HCT116 (cell line): ENCODE results near the gene SCFD2.

Source experiments
- ATF3 ChIP-seq: IDR thresholded peaks from 2 replicates; pipeline ENCODE4 v1.6.1; 2012
- CEBPB ChIP-seq: IDR thresholded peaks from 2 replicates; pipeline ENCODE4 v1.6.1; 2012; ENCODE audit warnings: low read depth
- CTCF ChIP-seq, 3 experiments: fragments of 200-600 bp in 1 of 3; sonication (generic) in 1 of 3; IDR thresholded peaks in 2 of 3; conservative IDR thresholded peaks in 1 of 3; 2 replicates each; pipeline ENCODE4 v1.5.1; 2012 to 2017; ENCODE audit warnings: low read depth in 2 of 3, low read length in 2 of 3, antibody characterized with exemption in 1 of 3, borderline replicate concordance in 1 of 3, control low read depth in 1 of 3, mild to moderate bottlenecking in 1 of 3, mixed read lengths in 1 of 3, mixed run types in 1 of 3, moderate library complexity in 1 of 3; ENCODE audit not compliant: insufficient read depth in 1 of 3
- EGR1 ChIP-seq: IDR thresholded peaks from 2 replicates; pipeline ENCODE4 v1.6.1; 2012; ENCODE audit warnings: low read depth
- EZH2 ChIP-seq: fragments of 200-600 bp; sonication (generic); IDR thresholded peaks from 2 replicates; pipeline ENCODE4 v1.6.1; 2017; ENCODE audit warnings: antibody characterized with exemption, mixed run types
- EZH2phosphoT487 ChIP-seq: fragments of 200-600 bp; IDR thresholded peaks from 2 replicates; pipeline ENCODE4 v1.6.1; 2018; ENCODE audit warnings: antibody characterized with exemption, borderline replicate concordance
- JUND ChIP-seq: IDR thresholded peaks from 2 replicates; pipeline ENCODE4 v1.6.1; 2012
- MAX ChIP-seq: IDR thresholded peaks from 2 replicates; pipeline ENCODE4 v1.6.1; 2012
- POLR2A ChIP-seq: IDR thresholded peaks from 2 replicates; pipeline ENCODE4 v1.7.0; 2011; ENCODE audit warnings: borderline replicate concordance; ENCODE audit not compliant: insufficient read depth, insufficient read length; ENCODE audit errors: extremely low read depth
- POLR2AphosphoS5 ChIP-seq: IDR thresholded peaks from 2 replicates; pipeline ENCODE4 v1.6.1; 2011; ENCODE audit warnings: mild to moderate bottlenecking, low read depth, low read length, moderate library complexity
- RAD21 ChIP-seq: IDR thresholded peaks from 2 replicates; pipeline ENCODE4 v1.6.1; 2012; ENCODE audit warnings: low read depth, mild to moderate bottlenecking
- REST ChIP-seq: IDR thresholded peaks from 2 replicates; pipeline ENCODE4 v1.6.1; 2012; ENCODE audit warnings: low read depth
- SP1 ChIP-seq: IDR thresholded peaks from 2 replicates; pipeline ENCODE4 v1.6.1; 2012; ENCODE audit warnings: low read depth
- TCF7L2 ChIP-seq: IDR thresholded peaks from 2 replicates; pipeline ENCODE4 v1.7.0; 2011; ENCODE audit warnings: borderline replicate concordance, inconsistent platforms; ENCODE audit not compliant: insufficient read depth, insufficient read length; ENCODE audit errors: extremely low read depth

- TF ChIP-seq CTCF (IDR thresholded peaks at IDR 0.05 in 2 of 3, conservative IDR thresholded peaks at IDR 0.05 in 1 of 3; ENCODE audit: borderline replicate concordance in 1 of 3, insufficient read depth in 1 of 3, low read depth in 2 of 3, low read length in 2 of 3) (no peak), POLR2A (no peak), SP1 (no peak), RAD21 (no peak), ATF3 (no peak), POLR2AphosphoS5 (no peak), MAX (no peak), CEBPB (no peak), EZH2phosphoT487 (no peak), EZH2 (no peak), REST (no peak), JUND (no peak), TCF7L2 (no peak), EGR1 (no peak)
Observed at GRCh38 chr4:52842792-52843191, 523.1 kb downstream of the SCFD2 start.
